Caki2 (cell line): ENCODE results near the gene SLC38A9. TPM values are rescaled to one million over a fixed set of nuclear protein-coding genes. Genes with fewer than 3 reads are reported as not detected.

Source experiments
- DNase-seq: peaks from one replicate; pipeline ENCODE4 v3.0.0-alpha.2; 2015; ENCODE audit warnings: low read depth
- in situ Hi-C: cut with HindIII; loops from 2 replicates; pipeline ENCODE4 v1.10.0; 2016; ENCODE audit warnings: low sequenced_read_pairs, low pct_unique_long_range_greater_than_20kb, mixed read lengths
- total RNA-seq: library from RNA; depleted of rRNA; stranded (reverse); fragments of >200 nt; shearing (Covaris generic); gene quantifications from 2 replicates; pipeline ENCODE4 v1.2.3, GENCODE V29; 2014; ENCODE audit warnings: low replicate concordance

SLC38A9 gene
- total RNA-seq, 1 experiment from 2014 or later = 10.7 TPM

GRCh38 chr5:55600497-55601203, 111.5 kb downstream of the SLC38A9 start:
- no peak for DNase-seq
- in situ Hi-C loops = no loop called here

DNA sequence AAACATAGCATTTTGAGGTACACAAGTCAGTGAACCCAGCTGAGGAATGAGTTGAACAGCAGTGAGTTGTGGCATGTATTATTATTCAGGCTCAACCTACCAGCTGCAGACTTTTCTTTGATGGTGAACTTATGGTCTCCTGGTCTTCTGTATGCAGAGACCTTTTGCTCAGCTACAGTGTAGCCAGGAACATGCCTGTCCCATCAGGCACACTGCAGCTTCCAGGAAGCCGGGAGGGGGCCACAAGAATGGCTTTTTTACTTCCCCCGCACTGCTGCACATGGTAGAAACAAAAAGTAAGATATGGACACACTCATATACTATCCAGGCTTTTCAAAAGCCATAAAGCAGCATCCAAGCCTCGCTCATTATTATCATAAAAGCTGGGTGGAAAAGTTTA, 112.0 kb downstream of the SLC38A9 start:
- DNase-seq = no peak
- in situ Hi-C loops = no loop called here

DNA sequence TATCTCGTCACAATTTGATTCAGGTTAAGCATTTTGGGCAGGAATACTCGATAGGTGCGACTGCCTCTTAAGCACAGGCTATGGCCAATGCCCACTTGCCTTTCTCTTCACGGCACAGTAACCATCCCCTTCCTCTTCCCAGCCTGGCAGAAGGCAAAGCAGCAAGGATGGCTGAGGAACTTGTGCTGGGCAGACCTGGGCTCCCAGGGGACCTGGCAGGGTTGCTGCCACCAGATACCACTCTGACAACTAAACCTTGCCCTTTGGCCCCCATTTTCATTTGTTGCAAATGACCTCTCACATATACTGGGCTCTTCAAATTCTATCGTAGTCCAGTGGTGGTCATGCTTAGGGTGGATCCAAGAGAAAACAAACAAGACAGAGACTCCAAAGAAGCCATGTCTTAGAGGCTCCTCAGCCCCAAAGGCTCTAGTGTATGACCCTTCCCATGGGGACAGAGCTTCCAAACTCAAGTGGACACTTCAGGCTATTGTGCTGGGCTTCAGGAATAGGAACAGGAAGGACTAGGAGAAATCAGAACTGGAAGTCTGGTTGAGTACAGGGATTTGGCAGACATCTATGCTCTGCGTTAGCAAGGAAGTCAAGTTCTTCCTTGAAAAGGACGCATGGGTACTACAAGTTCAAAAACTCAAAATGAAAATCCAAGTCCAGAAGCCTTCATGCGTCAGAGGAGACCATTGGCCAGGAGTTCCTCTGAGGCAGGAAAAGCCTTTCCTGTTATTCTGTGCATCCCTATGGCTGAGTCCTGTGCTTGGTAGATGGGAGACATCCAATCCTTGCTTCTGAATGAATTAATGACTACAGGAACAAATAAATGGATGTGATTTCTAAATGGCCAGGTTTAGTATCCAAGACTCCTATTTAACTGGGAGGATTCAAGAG, 112.7 kb downstream of the SLC38A9 start:
- in situ Hi-C loops = no loop called here
- no peak for DNase-seq

DNA sequence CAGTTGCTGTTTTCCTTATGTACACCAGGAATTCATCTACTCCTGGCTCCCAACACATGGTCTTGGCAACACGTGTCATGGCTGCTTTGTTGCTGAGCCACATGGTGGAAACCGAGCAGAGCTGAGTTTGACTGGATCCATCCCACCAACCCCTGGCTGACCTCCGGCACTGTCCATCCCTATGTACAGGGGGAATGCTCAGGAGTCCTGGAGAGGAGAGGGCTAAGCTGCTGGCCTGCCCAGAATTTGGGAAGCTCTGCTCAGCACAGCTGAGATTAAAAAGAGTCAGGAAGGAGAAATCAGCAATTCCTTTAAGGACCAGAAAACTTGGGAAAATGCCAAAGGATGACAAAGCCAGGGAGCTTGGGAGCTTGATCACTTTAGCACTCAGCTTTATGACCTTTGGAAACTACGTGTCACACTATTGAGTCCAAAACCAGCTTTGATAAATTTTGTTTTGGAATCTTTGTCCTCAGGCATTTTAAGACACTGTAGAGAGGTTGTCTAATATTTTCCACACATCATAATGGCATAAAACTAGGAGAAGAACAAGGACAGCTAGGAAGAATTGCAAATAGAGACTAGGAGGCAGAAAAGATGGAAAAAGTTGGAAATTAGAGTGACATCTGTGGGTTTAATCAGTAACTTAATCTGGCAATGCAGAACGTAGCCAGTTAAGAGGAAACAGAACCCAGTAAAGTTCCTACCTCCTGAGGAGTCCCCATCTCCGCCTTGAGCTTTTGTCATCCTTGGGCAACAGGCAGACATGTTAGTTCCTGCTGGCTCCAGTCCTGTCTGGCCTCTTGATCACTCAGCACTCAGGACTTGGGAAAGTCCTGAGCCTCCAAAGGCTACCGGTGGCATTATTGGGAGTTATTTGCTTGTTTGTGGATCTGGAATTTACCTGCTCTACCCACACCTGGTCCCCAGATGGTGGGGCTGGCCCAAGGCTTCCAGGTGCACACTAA, 114.8 kb downstream of the SLC38A9 start:
- peak; percentile 55 for DNase-seq
- in situ Hi-C loops = no loop called here

GRCh38 chr5:55594671-55595070, 117.5 kb downstream of the SLC38A9 start:
- DNase-seq = no peak
- in situ Hi-C loops = no loop called here

DNA sequence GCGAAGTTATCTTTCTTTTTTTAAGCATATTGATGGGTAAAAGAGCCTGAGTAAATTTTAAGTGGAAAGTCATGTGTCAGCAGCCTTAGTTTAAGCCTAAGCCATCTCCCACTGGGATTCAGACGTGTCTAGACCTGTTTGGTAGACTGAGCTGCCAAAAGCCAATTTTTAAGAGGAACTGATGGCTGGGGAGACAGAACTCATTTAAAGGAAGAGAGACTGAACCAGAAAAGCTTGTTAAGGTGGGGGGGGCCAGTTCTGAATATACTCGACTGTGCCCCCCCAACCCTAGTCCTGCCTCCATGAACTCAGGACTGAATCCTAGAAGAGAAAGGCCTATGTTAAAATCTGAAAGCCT, 119.0 kb downstream of the SLC38A9 start:
- DNase-seq = no peak
- in situ Hi-C loops = no loop called here

- in situ Hi-C loops = no loop called here
- no peak for DNase-seq
These were observed 119.6 kb downstream of the SLC38A9 start for GRCh38 chr5:55592388-55593114.

- in situ Hi-C loops = no loop called here
- DNase-seq = no peak
These were observed 120.4 kb downstream of the SLC38A9 start for GRCh38 chr5:55591686-55592085.

DNA sequence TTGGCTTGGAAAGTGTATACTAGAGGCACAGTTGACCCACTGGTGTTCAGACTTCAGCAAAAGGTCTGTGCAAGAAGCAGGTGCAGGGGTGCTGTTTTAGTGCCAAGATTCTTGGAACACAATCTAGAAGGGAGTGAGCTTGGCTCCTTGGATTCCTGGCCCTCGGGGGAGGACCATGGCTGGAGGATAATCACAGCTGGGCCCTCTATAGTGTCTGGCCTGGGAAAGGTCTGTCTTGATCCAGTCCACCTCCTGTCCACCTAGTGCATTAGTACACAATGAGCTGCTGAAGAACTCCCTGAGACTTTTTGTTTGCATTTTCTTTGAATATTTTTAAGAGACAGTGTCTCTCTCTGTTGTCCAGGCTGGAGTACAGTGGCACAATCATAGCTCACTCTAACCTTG, 126.9 kb downstream of the SLC38A9 start:
- no peak for DNase-seq
- in situ Hi-C loops = no loop called here

GRCh38 chr5:55584398-55585205, 127.5 kb downstream of the SLC38A9 start:
- no peak for DNase-seq
- in situ Hi-C loops = no loop called here

DNA sequence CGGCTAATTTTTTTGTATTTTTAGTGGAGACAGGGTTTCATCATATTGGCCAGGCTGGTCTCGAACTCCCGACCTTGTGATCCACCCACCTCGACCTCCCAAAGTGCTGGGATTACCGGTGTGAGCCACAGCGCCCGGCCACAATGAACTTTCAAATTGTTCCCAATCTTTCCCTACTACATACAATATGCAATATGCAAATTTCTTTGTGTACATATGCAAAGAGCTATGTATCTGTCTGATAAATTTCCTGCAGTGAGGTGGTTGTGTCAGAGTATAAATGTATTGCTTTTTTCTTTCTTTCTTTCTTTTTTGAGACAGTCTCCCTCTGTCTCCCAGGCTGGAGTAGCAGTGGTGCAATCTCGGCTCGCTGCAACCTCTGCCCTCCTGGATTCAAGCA, 128.5 kb downstream of the SLC38A9 start:
- no peak for DNase-seq

GRCh38 chr5:55582256-55582655, 129.9 kb downstream of the SLC38A9 start:
- DNase-seq = no peak
- in situ Hi-C loops = no loop called here

More for the DNA sequence above, 128.5 kb downstream of the SLC38A9 start:
- in situ Hi-C loops = no loop called here

GRCh38 chr5:55580042-55580441, 132.1 kb downstream of the SLC38A9 start:
- in situ Hi-C loops = no loop called here

GRCh38 chr5:55578771-55579170, 133.4 kb downstream of the SLC38A9 start:
- no peak for DNase-seq

More at GRCh38 chr5:55580042-55580441, 132.1 kb downstream of the SLC38A9 start:
- no peak for DNase-seq

GRCh38 chr5:55577353-55578060, 134.6 kb downstream of the SLC38A9 start:
- no peak for DNase-seq
- in situ Hi-C loops = no loop called here

More at GRCh38 chr5:55578771-55579170, 133.4 kb downstream of the SLC38A9 start:
- in situ Hi-C loops = no loop called here

- in situ Hi-C loops = no loop called here
- DNase-seq = no peak
These were observed 135.5 kb downstream of the SLC38A9 start for GRCh38 chr5:55576661-55577060.
